HG03097 (cell line): ENCODE data around the gene ARHGAP42.
"Not testable (repeated sequence)": the region's sequence is repeated elsewhere in the genome, so short reads cannot be mapped to it uniquely, and the experiment has no call there.

ENCODE experiments used
- ATAC-seq: cut with Tn5 transposase; IDR thresholded peaks from one replicate; pipeline ENCODE4 v1.9.1; 2021; ENCODE audit not compliant: unreplicated experiment, low FRiP score

ARHGAP42 gene

GRCh38 chr11:100999756-101000155, 312.7 kb downstream of the ARHGAP42 start:
- ATAC-seq, result no peak

- no peak for ATAC-seq
Observed at GRCh38 chr11:101003468-101003867, 316.4 kb downstream of the ARHGAP42 start.

- ATAC-seq, result no peak
Observed at GRCh38 chr11:101008961-101009689, 322.0 kb downstream of the ARHGAP42 start.

GRCh38 chr11:101009690-101010055, 322.6 kb downstream of the ARHGAP42 start:
- ATAC-seq, result no peak

- ATAC-seq, result no peak
Observed at GRCh38 chr11:101010899-101011298, 323.8 kb downstream of the ARHGAP42 start.

GRCh38 chr11:101011881-101012280, 324.8 kb downstream of the ARHGAP42 start:
- ATAC-seq, result no peak

- ATAC-seq, result not testable (repeated sequence)
Observed at GRCh38 chr11:101013702-101014101, 326.6 kb downstream of the ARHGAP42 start.

GRCh38 chr11:101014600-101015285, 327.7 kb downstream of the ARHGAP42 start:
- no peak for ATAC-seq

GRCh38 chr11:101019870-101020269, 332.8 kb downstream of the ARHGAP42 start:
- ATAC-seq, result no peak

- ATAC-seq, result no peak
Observed at GRCh38 chr11:101022256-101022655, 335.2 kb downstream of the ARHGAP42 start.

GRCh38 chr11:101028644-101029043, 341.6 kb downstream of the ARHGAP42 start:
- no peak for ATAC-seq

- no peak for ATAC-seq
Observed at GRCh38 chr11:101030015-101030414, 342.9 kb downstream of the ARHGAP42 start.

GRCh38 chr11:101030692-101031091, 343.6 kb downstream of the ARHGAP42 start:
- ATAC-seq, result no peak

- no peak for ATAC-seq
Observed at GRCh38 chr11:101031713-101032112, 344.6 kb downstream of the ARHGAP42 start.

GRCh38 chr11:101032991-101033390, 345.9 kb downstream of the ARHGAP42 start:
- no peak for ATAC-seq

- no peak for ATAC-seq
Observed at GRCh38 chr11:101034076-101034475, 347.0 kb downstream of the ARHGAP42 start.

GRCh38 chr11:101035872-101036271, 348.8 kb downstream of the ARHGAP42 start:
- no peak for ATAC-seq
